GM12874 (cell line): Measurements from ENCODE around the gene IGSF8.
A peak's percentile ranks its signal among the peaks of the same experiment; 100 is the strongest.

Experiments used
- TF ChIP-seq, protein P1 (sequence below): IDR thresholded peaks from 2 replicates; pipeline ENCODE4 v1.5.1; 2011; ENCODE audit warnings: low read depth, mild to moderate bottlenecking, control low read depth, low read length, moderate library complexity; ENCODE audit not compliant: insufficient read depth

IGSF8 gene

DNA sequence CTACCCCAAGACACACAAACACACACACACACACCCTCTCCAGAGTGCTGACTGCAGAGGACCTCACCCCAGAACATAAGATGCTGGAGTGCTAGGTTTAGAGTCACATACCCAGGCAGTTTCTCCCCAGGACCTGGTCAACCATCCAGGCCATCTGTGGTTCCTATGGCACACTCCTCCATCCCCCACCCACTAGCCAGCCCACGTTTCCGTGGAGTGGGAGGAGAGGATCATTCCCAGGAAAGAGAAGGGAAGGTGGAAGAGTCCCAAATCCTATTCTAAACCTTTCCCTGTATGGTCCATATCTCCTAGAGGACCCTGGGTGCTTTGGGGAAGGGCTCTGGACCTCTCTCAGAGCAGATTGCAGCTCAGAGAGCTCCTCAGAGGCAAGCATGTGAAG lies 15.9 kb downstream of the IGSF8 start:
- TF ChIP-seq, protein P1, sequence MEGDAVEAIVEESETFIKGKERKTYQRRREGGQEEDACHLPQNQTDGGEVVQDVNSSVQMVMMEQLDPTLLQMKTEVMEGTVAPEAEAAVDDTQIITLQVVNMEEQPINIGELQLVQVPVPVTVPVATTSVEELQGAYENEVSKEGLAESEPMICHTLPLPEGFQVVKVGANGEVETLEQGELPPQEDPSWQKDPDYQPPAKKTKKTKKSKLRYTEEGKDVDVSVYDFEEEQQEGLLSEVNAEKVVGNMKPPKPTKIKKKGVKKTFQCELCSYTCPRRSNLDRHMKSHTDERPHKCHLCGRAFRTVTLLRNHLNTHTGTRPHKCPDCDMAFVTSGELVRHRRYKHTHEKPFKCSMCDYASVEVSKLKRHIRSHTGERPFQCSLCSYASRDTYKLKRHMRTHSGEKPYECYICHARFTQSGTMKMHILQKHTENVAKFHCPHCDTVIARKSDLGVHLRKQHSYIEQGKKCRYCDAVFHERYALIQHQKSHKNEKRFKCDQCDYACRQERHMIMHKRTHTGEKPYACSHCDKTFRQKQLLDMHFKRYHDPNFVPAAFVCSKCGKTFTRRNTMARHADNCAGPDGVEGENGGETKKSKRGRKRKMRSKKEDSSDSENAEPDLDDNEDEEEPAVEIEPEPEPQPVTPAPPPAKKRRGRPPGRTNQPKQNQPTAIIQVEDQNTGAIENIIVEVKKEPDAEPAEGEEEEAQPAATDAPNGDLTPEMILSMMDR, result no peak

GRCh38 chr1:160081261-160081936 lies 17.0 kb downstream of the IGSF8 start, which contains the start of gene KCNJ9:
TSS of gene KCNJ9 (plus strand) at chr1:160081538. CDS start at chr1:160084031, 2,493 bp downstream.
- TF ChIP-seq, protein P1, result no peak

DNA sequence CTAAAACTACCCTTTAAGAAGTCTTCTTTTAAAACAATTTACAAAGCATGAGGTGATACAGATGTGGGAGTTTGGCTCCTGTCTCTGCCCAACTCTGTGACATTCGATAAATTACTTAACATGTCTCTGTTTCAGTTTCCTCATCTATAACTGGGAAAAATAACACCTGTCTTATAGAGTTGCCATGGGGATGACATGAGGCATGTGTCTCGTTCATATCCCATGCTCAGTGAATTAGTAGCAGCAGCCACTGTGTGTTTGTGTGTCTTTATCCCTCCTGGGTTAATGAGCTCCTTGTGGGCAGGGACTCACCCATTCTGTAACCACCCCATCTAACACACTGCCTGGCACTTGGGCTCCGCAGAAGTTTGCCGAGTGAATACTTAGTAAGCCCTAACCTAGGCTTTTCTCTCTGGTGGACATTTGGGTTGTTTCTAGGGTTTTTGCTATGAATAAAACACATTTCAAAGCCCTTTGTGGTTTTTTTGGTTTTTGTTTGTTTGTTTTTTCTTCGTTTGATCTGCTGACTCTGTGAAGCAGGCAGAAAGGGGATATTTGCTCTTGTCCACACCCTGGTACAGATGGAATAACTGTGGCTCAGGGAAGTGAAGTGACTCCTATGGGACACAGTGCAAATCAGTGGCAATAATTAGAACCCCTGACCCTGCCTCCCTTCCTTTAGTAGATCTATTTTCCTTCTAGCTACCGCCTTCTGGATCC lies 17.9 kb downstream of the IGSF8 start:
- TF ChIP-seq, protein P1, result no peak

DNA sequence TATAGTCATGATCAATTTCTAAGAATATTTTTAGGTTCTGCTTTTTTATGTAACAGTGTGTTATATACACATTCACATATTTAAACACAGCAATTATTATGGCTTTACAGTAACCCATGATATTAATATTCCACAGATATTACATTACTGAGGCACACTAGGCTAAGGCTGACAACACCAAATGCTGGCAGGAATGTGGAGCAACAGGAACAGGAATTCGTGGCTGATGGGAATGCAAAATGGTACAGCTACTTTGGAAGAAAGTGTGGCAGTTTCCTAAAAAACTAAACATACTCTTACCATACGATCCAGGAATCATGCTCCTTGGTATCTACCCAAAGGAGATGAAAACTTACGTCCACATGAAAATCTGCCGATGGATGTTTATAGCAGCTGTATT lies 19.0 kb downstream of the IGSF8 start:
- TF ChIP-seq, protein P1, result no peak

- TF ChIP-seq, protein P1, result peak; percentile 94
Measured at GRCh38 chr1:160078512-160079195, 19.8 kb downstream of the IGSF8 start.

GRCh38 chr1:160077486-160077885 lies 20.9 kb downstream of the IGSF8 start:
- TF ChIP-seq, protein P1, result no peak

- TF ChIP-seq, protein P1, result no peak
Measured at GRCh38 chr1:160076295-160076694, 22.1 kb downstream of the IGSF8 start.
